Smooth muscle cell (in vitro differentiated cells): ENCODE measurements around the gene GRM8. TPM values are rescaled to one million over a fixed set of nuclear protein-coding genes. Genes with fewer than 3 reads are reported as not detected.
"Not testable (repeated sequence)": the region's sequence is repeated elsewhere in the genome, so short reads cannot be mapped to it uniquely, and the experiment has no call there.

Experiments
- DNase-seq: peaks from one replicate; lab custom pipeline; 2025; ENCODE audit not compliant: unreplicated experiment; lab: John Stamatoyannopoulos, UW
- H2AFZ ChIP-seq: fragments of 200-600 bp; sonication (generic); 2 replicates; pipeline ENCODE4 v1.6.0; 2016; ENCODE audit warnings: antibody characterized with exemption, low read depth, mild to moderate bottlenecking
- H3F3A ChIP-seq: fragments of 200-600 bp; sonication (generic); 2 replicates; pipeline ENCODE4 v1.6.0; 2017; ENCODE audit warnings: antibody characterized with exemption, low read depth
- H3K27ac ChIP-seq: fragments of 200-600 bp; sonication (generic); 2 replicates; pipeline ENCODE4 v1.5.1; 2016; ENCODE audit warnings: low read depth, mild to moderate bottlenecking
- H3K27me3 ChIP-seq: fragments of 200-600 bp; sonication (generic); 2 replicates; pipeline ENCODE4 v1.6.1; 2016; ENCODE audit warnings: low read depth, mild to moderate bottlenecking
- H3K36me3 ChIP-seq: fragments of 200-600 bp; sonication (generic); 2 replicates; pipeline ENCODE4 v1.5.1; 2016; ENCODE audit warnings: low read depth
- H3K4me1 ChIP-seq: fragments of 200-600 bp; sonication (generic); 2 replicates; pipeline ENCODE4 v1.5.1; 2016; ENCODE audit warnings: low read depth
- H3K4me2 ChIP-seq: fragments of 200-600 bp; sonication (generic); 2 replicates; pipeline ENCODE4 v1.6.0; 2016; ENCODE audit warnings: mild to moderate bottlenecking
- H3K4me3 ChIP-seq: fragments of 200-600 bp; sonication (generic); 2 replicates; pipeline ENCODE4 v1.5.1; 2016; ENCODE audit warnings: mild to moderate bottlenecking
- H3K79me2 ChIP-seq: fragments of 200-600 bp; sonication (generic); 2 replicates; pipeline ENCODE4 v1.6.0; 2016; ENCODE audit warnings: low read depth, mild to moderate bottlenecking
- H3K9ac ChIP-seq: fragments of 200-600 bp; sonication (generic); 2 replicates; pipeline ENCODE4 v1.6.0; 2016; ENCODE audit warnings: low read depth
- H3K9me3 ChIP-seq: fragments of 200-600 bp; sonication (generic); replicated peaks from 2 replicates; pipeline ENCODE4 v1.5.1; 2016; ENCODE audit warnings: low read depth
- H4K20me1 ChIP-seq: fragments of 200-600 bp; sonication (generic); 2 replicates; pipeline ENCODE4 v1.6.0; 2016; ENCODE audit warnings: low read depth
- WGBS: methylation state at CpG from one replicate; pipeline ENCODE4 v1.1.7; 2016; ENCODE audit warnings: low lambda C conversion rate; 5-methylcytosine and 5-hydroxymethylcytosine counted together
- polyA plus RNA-seq: library from polyadenylated mRNA; unstranded; fragments of >200 nt; fragmentation: Nextera tagmentation; extraction: Ambion mirVana; gene quantifications from 2 replicates; pipeline ENCODE4 v1.2.1, GENCODE V29; 2016
- total RNA-seq: library from RNA; depleted of rRNA; stranded (reverse); fragments of >200 nt; gene quantifications from 2 replicates; pipeline ENCODE4 v1.2.3, GENCODE V29; 2014
- TF ChIP-seq, protein P1 (sequence below): fragments of 200-600 bp; sonication (generic); IDR thresholded peaks from 2 replicates; pipeline ENCODE4 v1.5.1; 2017; ENCODE audit warnings: borderline replicate concordance, mild to moderate bottlenecking, antibody characterized with exemption; ENCODE audit not compliant: insufficient read depth, poor library complexity, severe bottlenecking

Gene GRM8
- total and polyA plus RNA-seq, 2 experiments from 2014 or later = 9.8 to 20.5 TPM

DNA sequence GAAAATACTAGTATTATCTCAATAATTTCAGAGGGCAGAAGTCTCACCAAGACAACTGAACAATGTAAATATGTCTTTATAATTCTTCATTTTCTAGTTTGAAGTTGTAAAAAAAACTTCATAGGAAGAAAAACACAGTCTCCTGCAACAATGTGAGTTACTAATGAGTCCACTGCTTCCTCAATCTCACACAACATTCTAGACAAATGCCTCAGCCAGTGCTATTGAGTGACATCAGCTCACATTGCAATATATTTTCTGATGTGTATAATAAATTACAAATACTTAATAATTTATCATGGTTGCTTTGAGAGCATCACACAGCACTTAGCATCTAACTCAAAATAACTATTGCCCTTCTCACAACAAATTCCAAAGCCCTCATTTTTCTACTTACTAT, 321.2 kb downstream of the GRM8 start:
- Histone ChIP-seq H3K27ac (no peak overlapping the region), H3F3A (no peaks in the 10 kb centered on the region), H3K27me3 (peaks cover 47% of the 10 kb centered on the region), H3K9me3 (no peaks in the 10 kb centered on the region), H3K9ac (no peak overlapping the region), H2AFZ (no peak overlapping the region), H3K4me3 (no peak overlapping the region), H3K4me1 (no peaks in the 10 kb centered on the region), H3K4me2 (no peak overlapping the region), H3K79me2 (no peaks in the 10 kb centered on the region), H4K20me1 (no peaks in the 10 kb centered on the region), H3K36me3 (no peaks in the 10 kb centered on the region)
- no peak for DNase-seq
- TF ChIP-seq, protein P1, sequence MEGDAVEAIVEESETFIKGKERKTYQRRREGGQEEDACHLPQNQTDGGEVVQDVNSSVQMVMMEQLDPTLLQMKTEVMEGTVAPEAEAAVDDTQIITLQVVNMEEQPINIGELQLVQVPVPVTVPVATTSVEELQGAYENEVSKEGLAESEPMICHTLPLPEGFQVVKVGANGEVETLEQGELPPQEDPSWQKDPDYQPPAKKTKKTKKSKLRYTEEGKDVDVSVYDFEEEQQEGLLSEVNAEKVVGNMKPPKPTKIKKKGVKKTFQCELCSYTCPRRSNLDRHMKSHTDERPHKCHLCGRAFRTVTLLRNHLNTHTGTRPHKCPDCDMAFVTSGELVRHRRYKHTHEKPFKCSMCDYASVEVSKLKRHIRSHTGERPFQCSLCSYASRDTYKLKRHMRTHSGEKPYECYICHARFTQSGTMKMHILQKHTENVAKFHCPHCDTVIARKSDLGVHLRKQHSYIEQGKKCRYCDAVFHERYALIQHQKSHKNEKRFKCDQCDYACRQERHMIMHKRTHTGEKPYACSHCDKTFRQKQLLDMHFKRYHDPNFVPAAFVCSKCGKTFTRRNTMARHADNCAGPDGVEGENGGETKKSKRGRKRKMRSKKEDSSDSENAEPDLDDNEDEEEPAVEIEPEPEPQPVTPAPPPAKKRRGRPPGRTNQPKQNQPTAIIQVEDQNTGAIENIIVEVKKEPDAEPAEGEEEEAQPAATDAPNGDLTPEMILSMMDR = no peak

DNA sequence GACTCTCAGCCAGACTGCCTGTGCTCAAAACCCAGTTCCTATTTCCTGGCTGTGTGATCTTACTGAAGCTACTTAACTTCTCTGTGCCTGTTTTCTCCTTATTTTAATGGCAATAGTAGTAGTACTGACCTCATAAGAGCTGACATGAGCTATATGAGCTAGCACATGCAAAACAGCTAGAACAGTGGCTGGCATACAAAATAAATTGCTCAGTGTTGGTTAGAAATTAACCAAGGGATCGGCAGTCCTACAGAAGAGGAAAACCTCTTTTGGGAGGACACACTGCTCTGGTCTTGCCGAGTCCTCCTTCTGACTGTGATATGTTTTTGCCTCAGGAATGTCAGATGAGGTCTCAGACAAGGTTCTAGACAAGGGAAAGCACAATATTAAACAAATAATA, 322.6 kb downstream of the GRM8 start:
- H3K4me3 ChIP-seq = no peak overlapping the region
- WGBS = 77% methylated on average over 2 of the region's 2 CpGs
- no peak overlapping the region for H3K27ac ChIP-seq
- H3K79me2 ChIP-seq = no peaks in the 10 kb centered on the region
- H3K27me3 ChIP-seq = peaks cover 39% of the 10 kb centered on the region
- no peaks in the 10 kb centered on the region for H4K20me1 ChIP-seq
- no peaks in the 10 kb centered on the region for H3K4me1 ChIP-seq
- H3K36me3 ChIP-seq = no peaks in the 10 kb centered on the region
- no peaks in the 10 kb centered on the region for H3F3A ChIP-seq
- H3K4me2 ChIP-seq = no peak overlapping the region
- no peak for DNase-seq
- no peak overlapping the region for H3K9ac ChIP-seq
- TF ChIP-seq, protein P1 = no peak
- H2AFZ ChIP-seq = no peak overlapping the region
- H3K9me3 ChIP-seq = no peaks in the 10 kb centered on the region

DNA sequence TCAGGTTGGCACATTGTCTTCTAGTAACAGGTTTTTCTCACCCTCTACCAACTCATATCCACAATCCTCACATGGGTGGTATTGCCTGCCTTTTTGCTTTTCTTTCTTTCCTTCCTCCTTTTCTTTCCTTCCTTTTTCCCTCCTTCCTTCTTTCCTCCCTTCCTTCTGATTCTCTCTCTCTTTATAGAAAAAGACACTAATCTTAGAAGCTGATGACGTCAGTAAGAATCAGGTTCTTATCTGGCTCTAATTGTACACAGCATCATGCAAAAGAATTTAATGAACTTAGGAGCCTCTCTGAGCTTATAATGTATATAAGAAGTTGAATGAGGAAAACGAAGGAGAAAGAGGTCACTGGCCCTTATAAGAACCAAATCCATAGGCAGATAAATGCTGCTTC, 328.3 kb downstream of the GRM8 start:
- no peak overlapping the region for H3K4me3 ChIP-seq
- no peaks in the 10 kb centered on the region for H4K20me1 ChIP-seq
- H3K36me3 ChIP-seq = no peaks in the 10 kb centered on the region
- WGBS = 61% methylated on average over 2 of the region's 2 CpGs
- no peak overlapping the region for H3K9ac ChIP-seq
- H3K4me2 ChIP-seq = no peak overlapping the region
- no peaks in the 10 kb centered on the region for H3K9me3 ChIP-seq
- H3K79me2 ChIP-seq = no peaks in the 10 kb centered on the region
- H3K4me1 ChIP-seq = no peaks in the 10 kb centered on the region
- no peak overlapping the region for H2AFZ ChIP-seq
- no peaks in the 10 kb centered on the region for H3F3A ChIP-seq
- DNase-seq = no peak
- no peak overlapping the region for H3K27ac ChIP-seq
- TF ChIP-seq, protein P1 = no peak
- peaks cover 7% of the 10 kb centered on the region for H3K27me3 ChIP-seq

DNA sequence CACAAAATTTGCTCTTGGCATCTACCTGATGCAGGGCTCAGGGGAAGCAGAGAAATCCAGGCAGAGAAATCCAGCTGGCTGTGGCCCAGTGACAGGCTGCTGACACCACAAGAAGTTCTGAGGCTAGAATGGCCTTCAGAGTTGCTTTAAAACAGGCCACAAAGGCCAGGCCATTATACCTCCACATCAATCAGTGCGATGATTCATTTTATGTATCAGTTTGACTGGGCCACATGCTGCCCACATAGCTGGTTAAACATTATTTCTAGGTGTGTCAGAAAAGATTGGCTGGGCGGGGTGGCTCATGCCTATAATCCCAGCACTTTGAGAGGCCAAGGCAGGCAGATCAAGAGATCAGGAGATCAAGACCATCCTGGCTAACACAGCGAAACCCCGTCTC, 341.1 kb downstream of the GRM8 start:
- H3K27ac ChIP-seq, H3K4me1 ChIP-seq, H3K36me3 ChIP-seq, H3K4me2 ChIP-seq, H2AFZ ChIP-seq, H3K27me3 ChIP-seq, H3K9ac ChIP-seq, H4K20me1 ChIP-seq, H3K79me2 ChIP-seq, H3K9me3 ChIP-seq, DNase-seq, H3K4me3 ChIP-seq, H3F3A ChIP-seq: not testable (repeated sequence)
- WGBS = 70% methylated on average over 4 of the region's 4 CpGs

DNA sequence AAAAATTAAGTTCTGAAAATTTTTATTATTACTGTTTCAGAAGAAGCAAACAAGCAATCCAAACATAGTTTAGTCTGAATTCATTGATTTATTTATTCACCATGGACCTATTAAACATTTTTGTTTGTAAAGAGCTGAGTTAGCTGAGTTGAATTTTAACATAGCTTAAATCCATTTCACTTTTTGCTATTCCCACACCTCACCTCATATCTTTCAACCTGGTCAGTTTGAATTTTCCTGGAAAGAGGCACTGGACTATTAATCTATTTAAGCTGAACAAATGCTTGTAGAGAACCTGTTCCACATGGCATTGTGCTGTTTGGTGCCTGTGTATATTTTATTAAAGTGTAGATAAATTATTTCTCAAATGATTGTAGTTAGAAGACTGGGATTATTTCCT, 344.2 kb downstream of the GRM8 start:
- not testable (repeated sequence) for H3F3A ChIP-seq, H3K27me3 ChIP-seq, H3K4me3 ChIP-seq, H3K27ac ChIP-seq, H3K9me3 ChIP-seq, H3K4me1 ChIP-seq, H3K9ac ChIP-seq, H4K20me1 ChIP-seq, H2AFZ ChIP-seq, H3K79me2 ChIP-seq, H3K36me3 ChIP-seq, DNase-seq, H3K4me2 ChIP-seq

DNA sequence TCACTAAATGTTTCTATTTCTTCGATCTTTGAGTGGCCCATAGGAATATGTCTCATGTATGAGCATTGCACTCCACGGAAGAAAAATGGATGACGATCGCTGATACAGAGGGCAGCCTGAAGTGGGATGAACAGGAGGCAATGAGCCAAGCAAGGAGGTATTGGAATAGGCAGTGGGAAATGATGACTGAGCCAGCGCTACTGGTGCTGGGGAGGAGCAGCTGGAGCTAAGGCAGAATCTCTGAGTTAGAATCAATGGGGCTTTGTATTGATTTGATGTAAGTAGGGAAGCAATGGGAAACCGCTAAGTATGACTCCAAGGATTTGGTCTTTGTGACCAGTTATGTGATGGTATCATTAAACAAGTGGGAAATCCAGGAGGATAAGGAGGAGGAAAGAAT, 345.1 kb downstream of the GRM8 start:
- H3K36me3 ChIP-seq, H4K20me1 ChIP-seq, DNase-seq, H3K4me3 ChIP-seq, H3F3A ChIP-seq, H3K9me3 ChIP-seq, H3K27me3 ChIP-seq, H3K4me2 ChIP-seq, H3K79me2 ChIP-seq, H3K4me1 ChIP-seq, H2AFZ ChIP-seq, H3K27ac ChIP-seq, H3K9ac ChIP-seq: not testable (repeated sequence)
- WGBS = 85% methylated on average over 6 of the region's 6 CpGs

DNA sequence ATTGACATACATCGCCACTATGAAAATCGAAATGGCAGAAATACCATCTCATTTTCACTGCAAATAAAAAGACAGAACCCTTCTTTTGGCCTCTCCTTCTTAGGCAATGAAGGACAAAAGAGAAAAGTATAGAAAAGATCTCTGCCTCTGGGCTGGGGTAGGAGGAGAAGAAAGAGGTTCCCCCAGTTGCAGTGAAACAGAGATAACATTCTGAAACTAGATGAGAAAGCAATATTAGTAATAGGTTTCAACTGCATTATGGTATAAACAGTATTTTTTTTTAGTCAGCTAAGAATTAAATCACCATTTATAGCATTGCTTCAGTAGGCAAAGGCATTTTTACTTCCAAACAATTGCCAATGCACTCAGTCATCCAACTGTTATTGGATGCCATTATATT, 347.5 kb downstream of the GRM8 start:
- H3K4me1 ChIP-seq, H3K9me3 ChIP-seq, H4K20me1 ChIP-seq, H3K9ac ChIP-seq, DNase-seq, H3K36me3 ChIP-seq, H3F3A ChIP-seq, H3K79me2 ChIP-seq, H3K4me3 ChIP-seq, H3K4me2 ChIP-seq, H3K27ac ChIP-seq, H3K27me3 ChIP-seq, H2AFZ ChIP-seq: not testable (repeated sequence)
- WGBS = 81% methylated on average over 2 of the region's 2 CpGs
